Motor neuron (in vitro differentiated cells): ENCODE data around the gene ACVR1B. TPM values are rescaled to one million over a fixed set of nuclear protein-coding genes. Genes with fewer than 3 reads are reported as not detected.

Experiments used
- ATAC-seq, 8 experiments: fragments of 200-7000 bp; cut with Tn5 transposase; replicated peaks in 6 of 8; 2 replicates each; pipeline ENCODE4 v1.8.0; 2021; ENCODE audit warnings: mild to moderate bottlenecking in 8 of 8, moderate library complexity in 8 of 8
- H3K27ac ChIP-seq, 2 donors: fragments of 250-450 bp; sonication (Bioruptor Pico); 2 replicates each; pipeline ENCODE4 v1.9.0; 2021; ENCODE audit warnings: antibody characterized with exemption in 2 of 2, mild to moderate bottlenecking in 2 of 2, moderate library complexity in 1 of 2
- H3K4me1 ChIP-seq, 2 donors: fragments of 250-450 bp; sonication (Bioruptor Pico); replicated peaks in 1 of 2; 2 replicates each; pipeline ENCODE4 v1.6.1; 2021; ENCODE audit warnings: antibody characterized with exemption in 2 of 2, mild to moderate bottlenecking in 2 of 2, moderate library complexity in 1 of 2
- H3K4me3 ChIP-seq, 5 donors: fragments of 250-450 bp; sonication (Bioruptor Pico); 2 replicates each; pipeline ENCODE4 v1.9.0; 2021; ENCODE audit warnings: antibody characterized with exemption in 5 of 5, mild to moderate bottlenecking in 5 of 5, moderate library complexity in 4 of 5
- WGBS, 10 experiments: fragments of 450-650 bp; shearing (Covaris generic); methylation state at CpG; one replicate each; pipeline ENCODE4 v1.0.0; 2022; 5-methylcytosine and 5-hydroxymethylcytosine counted together
- in situ Hi-C, 9 experiments: fragments of 400-800 bp; cut with MboI; loops; one replicate each; pipeline ENCODE4 v1.15.0; 2021; ENCODE audit warnings: low sequenced_read_pairs in 9 of 9, low pct_unique_long_range_greater_than_20kb in 2 of 9; ENCODE audit not compliant: unreplicated experiment in 9 of 9
- total RNA-seq, 8 experiments: library from RNA; unstranded; fragments of 300-600 nt; gene quantifications; 2 replicates each; pipeline versions ENCODE4 v1.2.3 to v1.2.4, GENCODE V29; 2022

The ACVR1B gene
- total RNA-seq, 8 experiments from 2014 or later = 9.0 to 62.0 (median 36.6) TPM

DNA sequence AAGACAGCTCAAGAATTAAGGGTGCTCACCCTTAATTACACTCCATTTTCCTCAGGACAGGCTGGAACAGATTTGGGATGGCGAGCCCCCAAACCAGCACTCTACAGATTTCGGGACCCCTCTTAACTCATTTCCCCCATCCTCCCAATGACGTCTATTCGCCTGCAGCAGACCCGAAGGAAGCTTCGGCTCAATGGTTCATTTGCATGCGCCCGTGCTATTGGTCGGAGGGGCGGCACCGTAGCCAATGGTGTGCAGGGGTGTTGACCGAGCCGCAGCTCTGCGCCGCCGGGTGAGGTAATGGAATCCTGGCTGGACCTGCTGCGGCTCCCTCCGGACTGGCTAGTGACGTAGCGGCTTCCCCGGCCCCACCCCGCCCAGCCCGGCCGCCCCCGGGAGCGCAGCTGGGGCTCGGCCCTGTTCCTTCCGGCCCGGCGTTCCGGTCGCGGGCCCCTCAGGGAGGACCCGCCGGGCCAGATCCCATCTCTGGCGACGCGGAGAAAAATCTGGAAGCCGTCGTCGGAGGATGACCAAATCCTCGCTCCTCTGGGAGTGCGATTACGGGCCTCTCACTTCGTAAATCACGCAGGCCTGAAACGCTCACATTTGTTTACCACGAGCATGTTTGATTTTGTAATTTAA lies 81.4 kb downstream of the ACVR1B start:
- WGBS, 10 experiments = 0 to 9% (median 2%) methylated on average over 3 to 19 of the region's 48 CpGs; no CpG with 5 or more reads in 3 of the 10 experiments
- Histone ChIP-seq H3K27ac (peak overlapping the region; percentile 68 to 86), H3K4me3 (peak overlapping the region; percentile 29 to 33 (median 32)), H3K4me1 (peaks cover 21 to 30% of the 10 kb centered on the region in 2 donors)
- peak; percentile 87 to 95 (median 90) for ATAC-seq
- in situ Hi-C loops = no loop called here

DNA sequence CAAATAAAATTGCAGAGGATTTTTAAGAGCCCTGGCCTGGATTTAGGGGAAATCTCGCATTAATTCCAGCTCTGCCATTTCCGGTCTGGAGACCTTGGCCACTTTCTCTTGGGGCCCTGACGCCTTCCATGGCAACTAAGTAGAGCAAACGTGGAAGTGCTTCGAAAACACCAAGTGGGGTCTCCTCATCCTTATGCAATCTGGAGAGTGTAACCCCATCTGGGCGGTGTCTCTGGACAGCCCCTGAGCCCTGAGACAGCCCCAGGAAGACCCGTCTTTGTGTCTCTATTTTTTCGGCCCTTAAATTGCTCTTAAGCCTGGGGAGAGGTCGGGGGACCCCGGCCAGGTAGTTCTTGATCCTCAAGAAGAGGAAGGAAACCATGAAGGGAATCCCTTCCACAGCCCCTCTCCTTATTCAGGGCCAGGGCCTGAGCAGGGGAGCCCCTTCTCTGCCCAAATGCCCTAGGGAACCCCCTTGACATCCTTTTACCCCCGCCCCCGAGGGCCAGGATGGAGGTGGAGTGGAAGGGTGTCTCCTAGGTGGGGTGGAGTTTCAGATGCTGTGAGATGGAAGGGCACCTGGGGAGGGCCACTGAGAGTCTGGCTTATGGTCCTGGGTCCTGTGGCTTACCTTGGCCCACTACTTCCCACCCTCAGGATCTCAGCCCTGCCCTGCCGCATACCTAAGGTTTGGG lies 82.1 kb downstream of the ACVR1B start:
- 0 to 90% (median 82%) methylated on average over 2 to 7 of the region's 13 CpGs; no CpG with 5 or more reads in 1 of the 10 experiments for WGBS, 10 experiments
- in situ Hi-C loops = no loop called here
- H3K4me3 ChIP-seq = peak overlapping the region; percentile 29 to 33 (median 32)
- H3K27ac ChIP-seq = peak overlapping the region; percentile 60 to 86
- no peak for ATAC-seq
- peaks cover 27 to 36% of the 10 kb centered on the region in 2 donors for H3K4me1 ChIP-seq

- in situ Hi-C loops = no loop called here
- WGBS, 10 experiments = 79 to 83% (median 83%) methylated on average over 4 of the region's 4 CpGs; no CpG with 5 or more reads in 6 of the 10 experiments
- Histone ChIP-seq H3K4me1 (peaks cover 22 to 25% of the 10 kb centered on the region in 2 donors), H3K27ac (no peak overlapping the region), H3K4me3 (no peak overlapping the region)
- ATAC-seq = no peak
Observed at GRCh38 chr12:52035190-52035589, 83.7 kb downstream of the ACVR1B start.

DNA sequence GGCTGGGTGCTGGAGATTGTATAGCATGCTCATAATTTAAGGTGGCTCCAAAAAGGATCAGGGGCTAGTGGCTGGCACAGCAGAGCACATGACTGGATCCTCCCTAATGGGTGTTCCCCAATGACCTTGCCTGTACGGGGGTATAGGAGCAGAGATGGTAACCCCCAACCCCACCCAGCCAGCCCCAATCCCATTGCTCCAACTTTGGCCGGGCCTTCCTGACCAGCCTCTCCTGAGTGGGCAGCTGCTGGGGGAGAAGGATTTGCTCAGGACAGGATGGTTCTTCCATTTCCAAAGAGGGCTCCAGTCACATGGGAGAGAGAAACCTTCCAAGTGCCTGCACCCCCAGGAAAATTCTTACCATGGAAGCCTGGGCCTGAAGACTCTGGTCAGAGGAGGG lies 84.4 kb downstream of the ACVR1B start:
- Histone ChIP-seq H3K4me1 (peaks cover 22 to 25% of the 10 kb centered on the region in 2 donors), H3K27ac (no peak overlapping the region), H3K4me3 (no peak overlapping the region)
- ATAC-seq = no peak
- 56% methylated on average over 2 of the region's 2 CpGs; no CpG with 5 or more reads in 9 of the 10 experiments for WGBS, 10 experiments
- in situ Hi-C loops = no loop called here

DNA sequence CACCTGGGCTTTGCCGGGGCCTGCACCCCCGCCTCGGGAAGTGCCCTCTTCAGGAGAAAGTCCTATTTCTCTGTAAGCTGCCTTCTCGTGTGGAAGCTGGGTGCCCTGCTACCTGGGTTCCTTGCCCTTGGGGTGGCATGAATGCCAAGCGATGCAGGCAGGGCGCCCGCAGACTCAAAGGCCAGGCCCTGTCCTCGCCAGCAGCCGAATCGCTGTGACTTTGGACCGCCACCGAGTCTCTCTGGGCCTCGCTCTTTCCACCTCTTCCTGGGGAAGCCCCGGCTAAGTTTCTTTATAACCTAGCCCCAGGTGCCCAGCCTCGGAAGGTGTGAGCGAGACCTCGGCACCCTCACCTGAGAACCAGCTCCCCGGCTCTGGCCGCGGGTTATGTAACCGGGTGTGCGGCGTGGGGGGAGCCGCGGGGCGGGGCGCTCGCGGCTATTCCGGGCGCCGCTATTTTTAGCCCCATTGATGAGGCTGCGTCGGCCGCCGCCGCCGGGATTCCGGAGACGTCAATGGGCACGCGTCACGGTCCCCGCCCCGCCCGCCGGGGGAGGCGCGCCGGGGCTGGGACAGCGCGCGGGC lies 85.2 kb downstream of the ACVR1B start:
- peak; percentile 25 to 63 (median 48) for ATAC-seq
- Histone ChIP-seq H3K4me3 (peak overlapping the region; percentile 76 to 87 (median 78)), H3K27ac (no peak overlapping the region), H3K4me1 (peaks cover 20 to 25% of the 10 kb centered on the region in 2 donors)
- WGBS, 10 experiments = 20 to 74% (median 40%) methylated on average over 1 to 9 of the region's 53 CpGs; no CpG with 5 or more reads in 3 of the 10 experiments
- in situ Hi-C loops = no loop called here

DNA sequence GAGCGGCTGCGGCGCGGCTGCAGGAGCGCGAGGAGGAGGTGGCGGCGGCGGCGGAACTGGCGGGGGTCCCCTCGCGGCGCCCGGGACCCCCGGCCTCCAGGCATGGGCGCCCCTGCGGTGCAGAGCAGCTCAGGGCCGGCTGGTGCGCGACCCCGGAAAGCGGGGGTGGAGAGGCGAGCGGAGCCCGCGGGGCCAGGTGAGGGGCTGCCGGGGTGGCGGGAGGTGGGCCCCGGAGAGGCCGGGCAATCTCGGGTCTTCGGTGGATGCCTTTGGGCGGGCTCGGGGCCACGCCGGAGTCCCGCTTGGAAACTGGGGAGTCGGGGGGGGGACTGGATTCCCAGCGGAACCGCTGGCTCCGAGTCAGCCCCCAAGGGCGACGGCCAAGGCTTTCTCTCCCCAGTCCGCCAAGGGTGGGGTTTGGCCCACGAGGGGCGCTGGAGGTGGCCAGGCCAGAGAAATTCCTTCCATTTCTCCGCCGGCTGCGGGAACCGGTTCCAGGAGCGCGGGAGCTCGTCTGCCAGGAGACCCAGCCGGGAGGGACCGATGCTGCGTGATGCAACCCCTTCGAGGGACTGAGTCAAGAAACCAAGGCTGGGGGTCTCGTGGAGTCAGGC lies 85.9 kb downstream of the ACVR1B start:
- Histone ChIP-seq H3K27ac (peak overlapping the region; percentile 22 to 30), H3K4me1 (peaks cover 13 to 21% of the 10 kb centered on the region in 2 donors), H3K4me3 (peak overlapping the region; percentile 76 to 87 (median 78))
- ATAC-seq = peak in 6 of 8 experiments; percentile 0 to 50 (median 40)
- WGBS, 10 experiments = 0 to 10% (median 0%) methylated on average over 1 to 5 of the region's 59 CpGs; no CpG with 5 or more reads in 7 of the 10 experiments
- in situ Hi-C loops = no loop called here

- ATAC-seq = no peak
- Histone ChIP-seq H3K4me1 (peaks cover 10 to 15% of the 10 kb centered on the region in 2 donors), H3K27ac (no peak overlapping the region), H3K4me3 (peak overlapping the region; percentile 76 to 87 (median 78))
- in situ Hi-C loops = no loop called here
- 52 to 100% (median 91%) methylated on average over 3 to 4 of the region's 6 CpGs; no CpG with 5 or more reads in 4 of the 10 experiments for WGBS, 10 experiments
Observed at GRCh38 chr12:52038447-52038846, 86.9 kb downstream of the ACVR1B start.

DNA sequence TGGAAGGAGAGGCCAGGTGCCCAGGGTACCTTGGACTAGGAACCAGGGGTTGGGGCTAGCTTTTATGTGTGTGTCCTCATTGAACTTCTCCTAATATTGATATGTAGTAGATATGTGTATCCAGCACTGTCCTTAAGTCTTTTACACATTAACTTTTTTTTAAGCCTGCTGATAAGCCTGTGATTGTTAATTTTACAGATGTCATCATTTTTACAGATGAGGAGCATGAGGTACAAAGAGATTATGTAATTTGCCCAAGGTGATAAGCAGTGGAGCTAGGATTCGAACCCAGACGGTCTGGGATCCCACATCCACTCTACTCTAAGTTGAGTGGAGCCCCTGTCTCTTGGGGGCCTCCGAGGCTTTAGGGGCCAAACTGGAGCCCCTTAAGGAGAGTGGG lies 89.5 kb downstream of the ACVR1B start:
- ATAC-seq = no peak
- in situ Hi-C loops = no loop called here
- Histone ChIP-seq H3K27ac (no peak overlapping the region), H3K4me3 (no peak overlapping the region), H3K4me1 (peaks cover 8 to 12% of the 10 kb centered on the region in 2 donors)
- 29 to 80% (median 70%) methylated on average over 1 to 3 of the region's 3 CpGs; no CpG with 5 or more reads in 5 of the 10 experiments for WGBS, 10 experiments

- in situ Hi-C loops = no loop called here
- ATAC-seq = peak in 4 of 8 experiments; percentile 22 to 42 (median 32)
- WGBS, 10 experiments = 100% methylated on average over 1 of the region's 6 CpGs; no CpG with 5 or more reads in 9 of the 10 experiments
- Histone ChIP-seq H3K4me1 (peaks cover 8% of the 10 kb centered on the region in 2 donors), H3K27ac (no peak overlapping the region), H3K4me3 (no peak overlapping the region)
Observed at GRCh38 chr12:52041695-52042123, 90.2 kb downstream of the ACVR1B start.

GRCh38 chr12:52042706-52043385 lies 91.3 kb downstream of the ACVR1B start:
- Histone ChIP-seq H3K4me3 (no peak overlapping the region), H3K27ac (no peak overlapping the region), H3K4me1 (peaks cover 8% of the 10 kb centered on the region in 2 donors)
- 63 to 100% (median 80%) methylated on average over 1 to 3 of the region's 8 CpGs; no CpG with 5 or more reads in 7 of the 10 experiments for WGBS, 10 experiments
- peak in 1 of 8 experiments; percentile 24 for ATAC-seq
- in situ Hi-C loops = no loop called here

GRCh38 chr12:52043386-52044212 lies 92.1 kb downstream of the ACVR1B start:
- in situ Hi-C loops = no loop called here
- Histone ChIP-seq H3K27ac (no peak overlapping the region), H3K4me3 (no peak overlapping the region), H3K4me1 (peaks cover under 1 to 3% of the 10 kb centered on the region in 2 donors)
- no peak for ATAC-seq
- WGBS, 10 experiments = 49 to 91% (median 75%) methylated on average over 1 to 8 of the region's 21 CpGs; no CpG with 5 or more reads in 5 of the 10 experiments
